Neuron (in vitro differentiated cells): ENCODE measurements around the gene GNL2.

Experiments used
- H2AFZ ChIP-seq: one replicate; pipeline ENCODE4 v1.6.1; 2013; ENCODE audit warnings: low read depth, mild to moderate bottlenecking, inconsistent platforms, low read length, moderate library complexity
- H3K27me3 ChIP-seq: one replicate; pipeline ENCODE4 v1.6.1; 2013; ENCODE audit warnings: low read length; ENCODE audit not compliant: insufficient read depth
- H3K36me3 ChIP-seq: one replicate; pipeline ENCODE4 v1.6.1; 2013; ENCODE audit warnings: low read length; ENCODE audit not compliant: insufficient read depth
- H3K4me1 ChIP-seq: one replicate; pipeline ENCODE4 v1.6.1; 2013; ENCODE audit warnings: low read length; ENCODE audit not compliant: insufficient read depth
- H3K4me3 ChIP-seq: 2 replicates; pipeline ENCODE4 v1.5.1; 2013; ENCODE audit warnings: mild to moderate bottlenecking, low read length, moderate library complexity
- H3K9me3 ChIP-seq: one replicate; pipeline ENCODE4 v1.6.1; 2013; ENCODE audit warnings: low read length

Gene GNL2

DNA sequence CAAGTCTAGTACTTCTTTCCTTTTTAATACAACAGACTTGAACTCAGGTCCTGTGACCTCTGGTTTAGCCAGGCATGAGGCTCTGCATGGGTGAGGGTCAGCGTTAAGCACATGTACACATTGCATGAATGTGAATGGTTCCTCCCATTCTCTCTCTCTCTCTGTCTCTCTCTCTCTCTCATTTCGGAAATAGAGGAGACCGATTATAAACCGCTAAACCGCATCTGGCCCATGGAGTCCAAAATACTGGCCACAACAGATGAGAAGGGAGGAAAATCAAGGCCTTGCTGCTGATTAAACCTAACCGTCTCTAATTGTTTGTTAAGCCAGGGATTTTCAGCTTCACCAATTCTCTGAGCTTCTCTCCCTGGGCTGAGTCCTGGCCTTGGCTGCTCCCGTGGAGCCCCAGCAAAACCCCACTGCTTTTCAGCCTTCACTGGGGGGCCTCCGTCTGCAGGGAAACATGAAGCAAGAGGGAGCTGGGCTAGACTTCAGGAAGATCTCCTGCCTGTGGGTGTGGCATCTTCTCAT is 32.4 kb upstream of the GNL2 start:
- Histone ChIP-seq H3K4me3 (no peak overlapping the region), H2AFZ (no peak overlapping the region), H3K36me3 (no peaks in the 10 kb centered on the region), H3K4me1 (no peaks in the 10 kb centered on the region), H3K27me3 (peaks cover 80% of the 10 kb centered on the region), H3K9me3 (no peaks in the 10 kb centered on the region)

DNA sequence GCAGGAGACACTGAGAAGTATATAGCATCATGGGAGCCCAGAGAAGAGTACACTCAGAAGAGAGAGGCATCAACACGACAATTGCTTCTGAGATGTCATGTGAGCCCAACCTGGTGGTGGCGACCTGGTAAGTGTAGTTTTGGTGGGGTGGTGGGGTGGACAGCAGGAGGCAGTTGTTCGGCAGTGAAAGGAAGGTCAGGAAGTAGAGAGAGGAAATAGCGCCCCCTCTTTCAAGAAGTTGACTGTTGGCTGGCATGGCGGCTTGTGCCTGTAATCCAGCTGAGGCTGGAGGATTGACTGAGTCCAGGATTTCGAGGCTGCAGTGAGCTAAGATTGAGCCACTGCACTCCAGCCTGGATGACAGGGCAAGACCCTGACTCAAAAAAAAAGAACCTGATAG is 26.4 kb upstream of the GNL2 start:
- H3K27me3 ChIP-seq: peaks cover 56% of the 10 kb centered on the region

DNA sequence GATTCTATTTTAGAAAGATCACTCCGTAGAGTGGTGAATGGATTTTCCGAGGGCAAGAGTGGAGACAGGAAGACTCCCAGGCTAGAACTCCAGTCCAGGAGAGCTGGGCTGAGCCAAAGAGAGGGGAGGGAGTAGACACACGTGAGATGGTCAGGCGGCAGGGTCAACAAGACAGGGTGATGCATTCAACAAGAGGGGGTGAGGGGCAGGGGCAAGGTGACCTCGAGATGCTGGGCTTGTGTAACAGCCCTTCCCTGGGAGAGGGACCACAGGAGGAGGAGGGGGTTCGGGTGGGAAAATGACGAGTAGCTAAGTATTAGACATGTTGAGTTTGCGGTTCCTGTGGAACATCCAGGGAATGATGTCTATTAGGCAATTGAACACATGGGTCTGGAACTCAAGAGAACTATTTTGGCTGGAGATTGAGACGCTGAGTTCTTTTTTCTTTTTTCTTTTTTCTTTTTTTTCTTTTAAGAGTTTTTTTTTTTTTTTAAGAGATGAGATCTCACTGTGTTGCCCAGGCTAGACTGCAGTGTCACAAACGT is 25.7 kb upstream of the GNL2 start:
- H3K36me3 ChIP-seq: no peaks in the 10 kb centered on the region
- H3K9me3 ChIP-seq: no peaks in the 10 kb centered on the region
- H3K27me3 ChIP-seq: peaks cover 55% of the 10 kb centered on the region

More for the DNA sequence above, 26.4 kb upstream of the GNL2 start:
- Histone ChIP-seq H3K36me3 (no peaks in the 10 kb centered on the region), H3K4me1 (no peaks in the 10 kb centered on the region), H3K9me3 (no peaks in the 10 kb centered on the region), H3K4me3 (no peak overlapping the region), H2AFZ (no peak overlapping the region)

DNA sequence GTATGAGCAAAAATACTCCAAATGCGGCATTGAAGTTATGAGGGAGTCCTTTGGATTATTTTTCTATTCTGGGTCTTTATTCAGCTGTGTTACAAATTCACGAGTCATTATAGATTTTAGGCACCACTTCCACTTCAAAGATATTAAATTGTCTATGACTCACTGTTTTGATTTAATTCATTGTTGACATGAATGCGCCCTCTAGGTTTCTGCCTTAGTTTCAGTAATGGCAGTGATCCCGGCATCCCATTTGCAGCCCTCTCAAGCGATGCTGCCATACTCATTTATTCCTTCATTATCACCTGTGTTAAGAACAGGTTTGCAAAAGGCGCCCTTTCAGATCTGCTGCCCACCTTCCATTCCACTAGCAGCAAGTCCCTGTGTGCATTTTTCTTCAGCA is 25.0 kb upstream of the GNL2 start:
- no peak overlapping the region for H2AFZ ChIP-seq
- H3K27me3 ChIP-seq: peaks cover 56% of the 10 kb centered on the region

More for the DNA sequence above, 25.7 kb upstream of the GNL2 start:
- H3K4me1 ChIP-seq: no peaks in the 10 kb centered on the region
- no peak overlapping the region for H3K4me3 ChIP-seq
- no peak overlapping the region for H2AFZ ChIP-seq

DNA sequence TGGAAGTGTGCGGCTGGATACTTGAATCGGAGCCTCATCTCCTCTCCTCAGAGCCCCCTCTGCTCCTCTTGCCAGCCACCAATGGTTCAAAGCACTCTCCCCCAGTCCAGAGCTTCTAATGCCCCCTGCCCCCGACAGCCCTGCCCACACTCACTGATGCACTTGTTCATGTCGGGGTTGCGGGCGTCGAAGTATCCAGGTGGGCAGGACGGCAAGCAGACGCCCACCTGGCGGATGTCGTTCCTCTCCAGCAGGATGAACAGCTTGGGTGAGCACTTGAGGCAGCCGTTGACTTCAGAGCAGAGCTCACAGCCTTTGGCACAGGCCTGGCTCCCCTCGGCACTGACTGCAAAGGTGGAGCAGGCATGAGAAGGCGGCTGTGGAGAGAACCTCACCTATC is 20.6 kb upstream of the GNL2 start:
- no peaks in the 10 kb centered on the region for H3K4me1 ChIP-seq
- no peaks in the 10 kb centered on the region for H3K36me3 ChIP-seq
- H3K4me3 ChIP-seq: no peak overlapping the region
- H3K9me3 ChIP-seq: no peaks in the 10 kb centered on the region
- peaks cover 68% of the 10 kb centered on the region for H3K27me3 ChIP-seq
- no peak overlapping the region for H2AFZ ChIP-seq

More for the DNA sequence above, 25.0 kb upstream of the GNL2 start:
- Histone ChIP-seq H3K36me3 (no peaks in the 10 kb centered on the region), H3K4me3 (no peak overlapping the region), H3K4me1 (no peaks in the 10 kb centered on the region), H3K9me3 (no peaks in the 10 kb centered on the region)

DNA sequence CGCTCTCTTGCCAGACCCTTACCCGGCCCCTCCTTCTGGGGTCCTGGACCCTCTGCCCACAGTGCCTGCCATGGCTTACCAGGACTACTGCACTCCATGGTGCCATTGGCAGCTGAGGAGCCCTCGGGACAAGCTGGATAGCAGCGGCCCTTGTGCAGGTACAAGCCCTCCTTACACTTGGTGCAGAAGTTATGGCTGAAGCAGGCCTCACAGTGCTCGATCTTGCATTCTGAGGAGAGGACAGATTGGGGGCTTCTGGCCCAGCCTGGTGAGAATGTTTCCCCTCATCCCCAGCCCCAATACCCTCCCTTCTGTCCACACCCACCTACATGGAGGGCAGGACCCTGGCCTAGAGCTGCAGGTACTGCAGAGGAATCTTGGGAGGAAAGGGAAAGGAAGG is 18.4 kb upstream of the GNL2 start:
- Histone ChIP-seq H3K4me1 (no peaks in the 10 kb centered on the region), H2AFZ (no peak overlapping the region), H3K36me3 (no peaks in the 10 kb centered on the region), H3K27me3 (peaks cover 66% of the 10 kb centered on the region), H3K9me3 (no peaks in the 10 kb centered on the region), H3K4me3 (no peak overlapping the region)

DNA sequence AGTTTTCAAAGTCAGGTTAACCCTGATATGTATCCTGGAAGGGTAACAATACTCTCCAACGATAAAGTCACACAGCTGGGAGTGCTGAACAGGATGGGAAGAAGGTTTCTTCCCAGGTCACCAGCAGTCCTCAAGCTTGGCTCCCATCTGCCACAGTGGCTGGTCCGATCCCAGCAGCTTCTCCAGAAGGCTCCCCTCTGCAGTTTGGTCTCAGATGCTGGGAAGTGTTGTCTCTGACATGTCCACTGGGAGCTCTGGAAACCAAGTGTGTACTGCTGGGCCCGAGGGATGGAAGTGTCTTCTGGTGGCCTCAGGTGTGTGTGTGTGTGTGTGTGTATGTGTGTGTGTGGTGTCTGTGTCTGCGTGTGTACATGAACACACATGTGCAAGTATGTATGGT is 16.4 kb upstream of the GNL2 start:
- H3K27me3 ChIP-seq: peaks cover 72% of the 10 kb centered on the region

DNA sequence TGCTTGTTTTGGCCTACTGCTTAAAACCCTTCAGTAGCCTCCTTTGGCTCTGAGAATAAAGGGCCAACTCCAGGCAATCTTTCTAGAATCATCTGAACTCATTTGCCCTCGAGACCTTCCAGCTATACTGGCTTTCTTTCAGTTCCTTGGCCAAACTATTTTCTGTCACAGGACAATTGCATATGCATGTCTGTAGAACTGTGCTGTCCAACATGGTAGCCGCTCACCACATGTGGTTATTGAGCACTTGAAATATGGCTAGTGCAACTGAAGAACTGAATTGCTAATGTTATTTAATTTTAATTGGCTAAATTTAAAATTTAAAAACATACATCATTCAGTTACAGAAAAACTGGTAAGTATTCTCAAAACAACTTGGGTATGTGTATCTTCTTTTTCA is 14.3 kb upstream of the GNL2 start:
- Histone ChIP-seq H3K4me3 (no peak overlapping the region), H3K4me1 (no peaks in the 10 kb centered on the region), H3K36me3 (no peaks in the 10 kb centered on the region), H3K27me3 (peaks cover 73% of the 10 kb centered on the region), H3K9me3 (no peaks in the 10 kb centered on the region), H2AFZ (no peak overlapping the region)

More for the DNA sequence above, 16.4 kb upstream of the GNL2 start:
- no peaks in the 10 kb centered on the region for H3K36me3 ChIP-seq
- no peaks in the 10 kb centered on the region for H3K9me3 ChIP-seq
- no peaks in the 10 kb centered on the region for H3K4me1 ChIP-seq
- no peak overlapping the region for H3K4me3 ChIP-seq
- no peak overlapping the region for H2AFZ ChIP-seq

DNA sequence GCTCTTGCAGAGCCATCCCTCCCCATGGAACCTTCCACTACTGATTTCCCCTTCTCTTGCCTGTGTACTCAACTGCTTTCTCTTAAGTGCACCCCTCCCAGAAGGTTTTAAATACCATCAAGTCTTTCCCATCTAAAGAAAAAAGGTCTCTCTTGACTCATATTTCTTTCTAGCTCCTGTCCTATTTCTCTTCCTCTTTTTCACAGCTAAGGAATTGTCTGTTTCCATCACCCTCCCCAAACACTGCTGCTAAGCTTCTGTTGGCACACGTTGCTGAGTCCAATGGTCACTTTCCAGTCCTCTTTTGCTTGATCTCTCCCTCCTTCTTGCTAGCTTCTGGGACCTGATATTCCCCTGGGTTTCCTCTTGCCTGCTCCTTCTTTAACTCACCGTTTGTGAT is 13.3 kb upstream of the GNL2 start:
- H3K36me3 ChIP-seq: no peaks in the 10 kb centered on the region
- no peaks in the 10 kb centered on the region for H3K4me1 ChIP-seq
- H2AFZ ChIP-seq: no peak overlapping the region
- peaks cover 67% of the 10 kb centered on the region for H3K27me3 ChIP-seq
- H3K4me3 ChIP-seq: no peak overlapping the region
- no peaks in the 10 kb centered on the region for H3K9me3 ChIP-seq

DNA sequence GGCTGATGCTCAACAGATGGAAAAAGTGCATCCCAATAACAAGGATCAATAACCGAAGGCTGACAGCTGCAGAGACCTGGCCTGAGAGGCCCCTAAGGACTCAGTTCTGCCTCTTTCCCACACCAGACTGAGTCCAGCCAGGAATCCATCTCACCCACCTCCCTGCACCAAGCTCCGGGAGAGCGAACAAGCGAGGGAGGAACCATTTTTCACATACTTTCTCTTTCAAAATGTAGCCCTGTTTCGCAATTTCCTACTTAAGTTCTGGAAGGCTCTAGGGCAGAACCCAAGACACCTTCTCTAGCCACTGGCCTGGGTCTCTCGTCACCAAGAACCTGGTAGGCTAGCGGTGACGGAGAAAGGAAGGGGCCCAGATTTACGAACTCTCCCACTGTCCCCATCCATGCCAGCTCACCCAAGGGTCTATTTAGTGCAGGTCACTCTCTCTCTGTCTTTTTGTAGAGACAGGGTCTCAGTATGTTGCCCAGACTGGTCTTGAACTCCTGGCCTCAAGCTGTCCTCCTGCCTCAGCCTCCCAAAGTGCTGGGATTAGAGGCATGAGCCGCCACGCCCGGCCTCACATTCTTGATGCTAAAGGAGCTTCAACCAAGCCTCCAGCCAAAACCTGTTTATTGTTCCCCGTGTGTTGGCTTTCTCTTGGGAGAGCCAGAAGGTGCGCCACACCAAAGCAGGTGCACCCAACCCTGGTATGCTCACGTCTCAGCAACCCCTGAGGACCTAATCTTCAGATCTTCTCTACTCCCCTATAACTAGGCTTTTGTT is 10.9 kb upstream of the GNL2 start:
- no peak overlapping the region for H3K4me3 ChIP-seq
- no peaks in the 10 kb centered on the region for H3K4me1 ChIP-seq
- H3K9me3 ChIP-seq: no peaks in the 10 kb centered on the region
- no peak overlapping the region for H2AFZ ChIP-seq
- peaks cover 47% of the 10 kb centered on the region for H3K27me3 ChIP-seq
- H3K36me3 ChIP-seq: no peaks in the 10 kb centered on the region

DNA sequence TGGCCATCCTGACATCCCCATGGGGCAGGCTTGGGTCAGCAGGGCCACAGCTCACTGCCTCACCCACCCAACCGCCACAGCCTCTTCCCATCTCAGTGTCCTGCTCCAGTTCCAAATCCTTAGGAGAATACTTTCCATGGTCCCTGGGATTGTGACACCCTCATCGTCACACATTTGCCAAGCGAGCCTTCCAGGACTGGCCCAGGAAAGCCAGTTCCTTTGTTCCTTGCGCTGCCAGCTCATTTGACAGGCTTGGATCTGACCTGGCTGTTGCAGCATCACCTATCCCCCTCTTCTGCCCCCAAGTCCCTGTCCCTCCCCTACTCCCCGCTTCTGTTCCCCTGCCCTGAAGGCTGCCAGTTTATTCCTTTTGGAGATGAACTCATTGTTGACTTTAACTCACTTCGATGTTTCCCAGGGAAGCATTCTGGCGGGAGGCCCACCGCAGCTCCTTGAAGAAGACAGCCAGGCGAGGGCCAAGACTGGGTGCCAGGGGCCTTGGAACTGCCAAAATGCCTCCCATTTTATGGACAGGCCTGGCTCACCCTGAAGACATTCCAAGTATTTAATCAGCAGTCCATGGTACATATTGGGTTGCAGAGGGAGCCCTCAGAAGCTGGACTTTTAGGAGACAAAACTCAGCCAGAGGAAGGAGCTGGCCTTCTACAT is 10.2 kb upstream of the GNL2 start:
- peaks cover 53% of the 10 kb centered on the region for H3K27me3 ChIP-seq
- no peak overlapping the region for H2AFZ ChIP-seq
- no peak overlapping the region for H3K4me3 ChIP-seq
- no peaks in the 10 kb centered on the region for H3K36me3 ChIP-seq
- no peaks in the 10 kb centered on the region for H3K4me1 ChIP-seq
- H3K9me3 ChIP-seq: no peaks in the 10 kb centered on the region

DNA sequence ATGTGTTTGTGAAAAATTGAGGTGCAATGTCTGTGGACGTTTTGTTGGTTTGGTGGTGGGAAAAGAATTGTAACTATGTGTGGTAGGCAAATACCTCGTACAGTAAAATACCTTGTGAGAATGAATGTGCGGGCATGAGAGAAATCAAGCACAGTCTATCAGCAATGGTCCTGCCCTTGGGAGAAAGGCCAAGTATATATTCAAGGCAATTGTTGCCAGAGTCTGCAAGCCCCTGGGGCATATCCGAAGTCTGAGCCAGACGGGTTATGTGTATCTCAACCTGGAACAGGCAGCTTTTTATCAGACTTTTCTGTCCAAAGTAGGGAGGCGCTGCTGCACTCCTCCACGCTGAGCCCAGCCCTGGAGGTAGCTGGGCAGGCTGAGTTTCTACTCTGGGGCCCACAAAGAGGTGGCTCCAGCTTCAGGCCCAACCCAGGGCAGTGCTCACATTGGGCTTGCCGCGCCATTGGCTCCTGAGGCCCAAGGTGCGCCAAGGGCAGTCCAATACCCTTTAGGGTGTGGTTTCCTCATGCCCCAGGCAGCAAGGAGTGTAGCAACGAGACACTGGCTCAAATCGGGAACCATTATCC is 9.4 kb upstream of the GNL2 start:
- Histone ChIP-seq H2AFZ (no peak overlapping the region), H3K4me1 (no peaks in the 10 kb centered on the region), H3K27me3 (peaks cover 56% of the 10 kb centered on the region), H3K36me3 (no peaks in the 10 kb centered on the region), H3K9me3 (no peaks in the 10 kb centered on the region), H3K4me3 (no peak overlapping the region)
